ENCODE data around the gene TMEM208. TPM values are rescaled to one million over a fixed set of nuclear protein-coding genes. Genes with fewer than 3 reads are reported as not detected.

Gene TMEM208
- total RNA-seq, 1 donor from 2014 or later = 52.9 TPM

GRCh38 chr16:67230809-67231660 is 4.1 kb downstream of the TMEM208 start:
- intact Hi-C loops (cut with micrococcal nuclease) = no loop called here

DNA sequence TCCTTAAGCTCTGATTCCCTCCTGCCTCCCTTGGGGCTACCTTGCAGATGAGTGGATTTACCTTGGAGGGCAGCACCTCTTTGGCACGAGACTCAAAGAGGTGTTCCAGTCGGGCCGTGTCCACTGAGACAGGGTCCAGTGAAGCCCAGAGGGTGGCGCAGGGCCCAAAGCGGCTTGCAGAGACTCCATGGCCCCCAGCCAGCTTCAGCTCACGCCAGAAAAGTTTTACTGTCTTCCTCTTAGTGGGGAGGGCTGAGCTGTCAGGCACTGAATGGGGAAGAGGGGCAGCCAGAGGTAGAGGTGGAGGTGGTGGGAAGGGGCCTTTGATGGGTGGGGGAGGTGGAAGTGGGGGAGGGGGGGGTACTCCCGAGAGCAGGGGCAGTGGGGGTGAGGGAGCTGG is 6.7 kb downstream of the TMEM208 start:
- intact Hi-C loops (cut with micrococcal nuclease) = no loop called here

DNA sequence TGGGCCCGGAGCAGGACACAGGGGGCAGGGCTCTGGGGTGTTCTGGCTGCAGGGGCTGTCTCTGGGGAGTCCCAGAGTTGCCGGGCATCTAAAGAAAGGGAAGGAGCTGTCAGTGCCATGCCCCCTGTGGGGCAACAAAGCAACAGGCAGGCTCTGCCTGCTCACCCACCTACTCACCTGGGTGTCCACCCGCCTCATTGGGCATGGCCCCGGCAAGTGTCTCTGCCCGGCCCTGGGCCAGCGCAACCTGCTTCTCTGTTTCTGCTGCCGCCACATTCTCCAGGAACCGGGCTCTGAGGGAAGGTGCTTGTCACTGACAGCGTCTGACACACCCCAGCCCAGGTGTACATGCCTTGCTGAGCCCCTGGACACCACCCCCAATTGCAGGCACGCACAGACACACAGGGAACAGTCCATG is 7.3 kb downstream of the TMEM208 start:
- intact Hi-C loops (cut with micrococcal nuclease) = no loop called here

DNA sequence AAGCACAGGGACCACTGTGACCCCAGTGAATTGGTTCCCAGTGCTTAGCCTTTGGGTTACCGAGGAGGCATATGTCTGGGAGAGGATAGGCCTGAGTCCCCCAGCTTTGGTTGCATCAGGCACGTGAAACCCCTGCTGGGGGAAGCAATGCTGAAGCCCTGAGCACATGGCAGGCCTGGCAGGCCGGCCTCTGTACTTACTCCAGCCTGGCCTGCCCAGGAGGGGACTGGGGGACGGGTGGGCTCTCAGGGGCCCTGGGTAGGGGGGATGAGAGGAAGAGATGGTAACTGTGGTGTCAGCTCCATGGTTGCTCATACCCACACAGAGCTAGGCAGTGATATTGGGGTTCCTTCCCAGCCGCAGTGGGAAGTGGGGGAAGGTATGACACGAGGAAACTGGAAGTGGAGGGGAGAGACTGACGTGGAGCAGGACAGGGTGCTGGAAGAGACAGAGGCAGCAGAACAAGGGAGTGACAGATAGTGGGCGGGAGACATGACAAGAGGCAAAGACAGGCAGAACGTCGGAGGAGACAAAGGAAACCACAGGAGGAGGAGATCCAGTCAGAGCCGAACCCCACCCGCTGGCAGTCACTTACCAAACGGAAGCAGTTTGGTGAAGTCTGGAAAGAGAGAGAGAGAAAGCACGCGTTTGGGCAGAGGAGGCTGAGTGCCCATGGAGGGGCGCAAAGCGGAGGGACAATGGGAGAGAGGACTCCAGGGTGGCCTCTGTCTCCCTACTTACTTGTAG is 9.1 kb downstream of the TMEM208 start:
- intact Hi-C loops (cut with micrococcal nuclease) = loop anchor here (1.0 to 2.0 kb wide), 3 partner anchors 8 to 53 kb away; partner anchors contain the start of genes MATCAP1 and TMEM208

DNA sequence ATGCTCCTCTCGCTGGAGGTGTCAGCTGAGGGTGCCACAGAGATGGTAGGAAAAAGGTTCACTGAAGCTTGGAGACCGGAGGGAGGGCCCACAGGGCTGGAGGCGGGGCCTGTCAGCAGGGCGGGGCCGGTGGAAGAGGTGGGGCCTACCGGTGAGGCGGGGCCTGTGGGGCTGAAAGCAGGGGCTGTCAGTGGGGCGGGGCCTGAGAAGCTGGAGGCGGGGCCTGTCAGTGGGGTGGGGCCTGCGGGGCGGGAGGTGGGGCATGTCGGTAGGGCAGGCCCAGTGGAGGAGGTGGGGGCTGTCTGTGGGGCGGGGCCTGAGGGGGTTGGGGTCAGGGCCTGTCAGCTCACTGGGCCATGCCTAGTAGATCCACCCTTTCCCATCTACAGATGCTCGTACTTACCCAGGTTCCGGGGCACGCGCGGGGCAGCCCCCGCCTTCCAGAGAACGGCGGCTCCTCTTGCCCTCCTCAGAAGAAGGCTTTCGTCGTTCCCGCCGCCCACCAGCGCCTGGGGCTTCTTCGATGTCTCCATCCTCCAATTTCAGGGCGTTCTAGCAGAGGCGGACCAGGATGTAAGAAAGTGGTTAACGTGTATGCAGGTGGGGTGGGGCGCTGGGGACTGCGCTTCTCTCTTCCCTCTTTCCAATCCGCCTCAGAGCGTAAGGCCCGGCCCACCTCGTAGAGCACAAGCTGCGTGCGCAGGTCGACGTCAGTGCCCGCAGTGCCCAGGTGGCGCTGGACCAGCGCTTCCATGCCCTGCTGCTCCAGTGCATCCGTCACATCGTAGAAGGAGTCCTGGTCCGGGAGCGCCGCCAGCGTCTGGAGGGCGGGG is 9.8 kb downstream of the TMEM208 start:
- intact Hi-C loops (cut with micrococcal nuclease) = loop anchor here (1.0 to 2.0 kb wide), 3 partner anchors 8 to 54 kb away; partner anchors contain the start of genes MATCAP1 and TMEM208

DNA sequence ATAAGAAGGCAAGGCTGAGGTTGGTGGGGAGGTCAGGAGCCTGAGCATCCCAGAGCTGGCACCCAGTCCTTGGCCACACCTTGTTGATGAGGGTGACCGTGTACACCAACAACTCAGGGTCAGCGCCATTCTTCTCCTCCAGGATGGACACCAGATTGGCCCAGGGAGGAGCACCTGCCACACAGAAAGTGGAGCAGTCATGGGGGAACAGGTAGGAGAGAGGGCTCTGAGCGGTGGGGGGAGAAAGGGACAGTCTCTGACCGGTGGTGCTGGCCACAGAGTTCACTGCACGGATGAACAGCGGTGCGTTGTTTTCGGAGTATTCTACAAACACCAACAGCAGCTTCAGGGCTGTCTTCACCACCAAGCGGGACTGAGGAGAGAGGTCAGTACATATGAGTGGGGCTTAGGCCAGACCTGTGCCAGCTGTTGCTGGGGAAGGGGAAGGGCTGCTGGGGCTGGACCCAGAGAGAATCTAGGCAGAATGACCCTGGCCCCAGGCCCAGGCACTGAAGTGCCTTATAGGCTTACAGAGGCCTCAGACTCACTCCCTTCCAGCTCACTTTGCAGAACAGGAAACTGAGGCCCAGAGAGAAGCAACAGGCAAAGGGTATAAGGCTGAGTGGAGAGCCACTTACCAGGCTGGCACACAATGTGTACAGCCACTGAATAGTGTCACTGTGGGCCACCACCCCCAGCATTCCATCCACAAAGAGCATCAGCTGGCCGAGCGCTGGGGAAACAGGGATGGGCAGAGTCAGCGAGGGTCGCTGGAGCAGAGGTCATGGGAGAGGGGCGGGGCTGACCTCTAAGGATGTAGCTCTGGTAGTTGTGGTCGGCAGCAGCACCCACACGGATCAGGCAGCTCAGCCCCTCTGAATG is 10.7 kb downstream of the TMEM208 start:
- intact Hi-C loops (cut with micrococcal nuclease) = loop anchor here (2.0 kb wide), 1 partner anchor 55 kb away; the partner anchor contains the start of gene MATCAP1

DNA sequence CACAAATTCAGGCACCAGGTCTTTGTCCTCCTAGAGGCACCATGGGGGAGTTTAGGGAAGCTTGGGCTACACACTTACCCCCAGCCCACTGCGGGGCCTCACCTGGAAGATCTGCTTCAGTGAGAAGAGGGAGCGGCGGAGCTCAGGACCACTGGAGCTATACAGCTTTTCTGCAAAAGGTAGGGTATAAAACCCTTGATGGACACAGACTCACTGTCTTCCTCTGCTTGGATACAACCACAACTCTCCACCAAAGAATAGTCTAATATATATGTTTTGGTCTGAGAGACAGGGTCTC is 11.3 kb downstream of the TMEM208 start:
- intact Hi-C loops (cut with micrococcal nuclease) = no loop called here

DNA sequence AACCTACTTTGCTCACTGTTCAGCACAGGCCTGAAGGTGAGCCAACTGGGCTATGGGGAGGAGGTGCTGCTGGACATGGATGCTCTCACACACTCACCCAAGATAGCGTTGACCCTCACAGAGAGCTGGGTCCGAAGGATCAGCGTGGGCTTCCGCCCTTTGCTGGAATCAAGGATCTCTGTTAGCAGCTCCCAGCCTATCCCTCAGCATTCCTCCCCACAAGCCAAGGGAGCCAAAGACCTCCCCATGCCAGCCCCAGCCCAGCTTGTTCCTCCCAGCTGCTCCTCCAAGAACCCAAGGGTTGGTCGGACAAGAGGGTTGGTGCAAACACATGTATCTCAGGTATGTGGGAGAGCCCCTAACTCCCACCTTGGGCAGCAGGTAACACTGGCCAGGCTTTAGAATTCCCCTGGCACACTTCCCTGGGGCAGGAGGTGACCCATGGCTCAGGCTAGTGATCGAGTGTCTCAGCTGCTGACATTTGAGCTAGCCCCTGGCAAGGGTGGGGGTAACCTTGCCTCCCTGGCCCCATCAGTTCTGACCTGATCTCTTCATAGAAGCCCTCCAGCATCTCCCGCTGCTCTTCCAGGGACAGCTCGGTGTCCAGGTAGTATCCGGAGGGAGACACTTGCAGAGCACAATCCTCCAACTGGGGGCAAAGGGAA is 12.0 kb downstream of the TMEM208 start:
- intact Hi-C loops (cut with micrococcal nuclease) = no loop called here

GRCh38 chr16:67240506-67240905 is 13.6 kb downstream of the TMEM208 start:
- intact Hi-C loops (cut with micrococcal nuclease) = loop anchor here (5.0 kb wide), 1 partner anchor 607 kb away; the partner anchor contains the start of genes CENPT and NUTF2

- intact Hi-C loops (cut with micrococcal nuclease) = loop anchor here (5.0 kb wide), 1 partner anchor 606 kb away; the partner anchor contains the start of genes CENPT and NUTF2
Observed at GRCh38 chr16:67241008-67241900, 14.3 kb downstream of the TMEM208 start.

- intact Hi-C loops (cut with micrococcal nuclease) = loop anchor here (5.0 kb wide), 1 partner anchor 605 kb away; the partner anchor contains the start of genes CENPT and NUTF2
Observed at GRCh38 chr16:67242138-67242730, 15.3 kb downstream of the TMEM208 start.

DNA sequence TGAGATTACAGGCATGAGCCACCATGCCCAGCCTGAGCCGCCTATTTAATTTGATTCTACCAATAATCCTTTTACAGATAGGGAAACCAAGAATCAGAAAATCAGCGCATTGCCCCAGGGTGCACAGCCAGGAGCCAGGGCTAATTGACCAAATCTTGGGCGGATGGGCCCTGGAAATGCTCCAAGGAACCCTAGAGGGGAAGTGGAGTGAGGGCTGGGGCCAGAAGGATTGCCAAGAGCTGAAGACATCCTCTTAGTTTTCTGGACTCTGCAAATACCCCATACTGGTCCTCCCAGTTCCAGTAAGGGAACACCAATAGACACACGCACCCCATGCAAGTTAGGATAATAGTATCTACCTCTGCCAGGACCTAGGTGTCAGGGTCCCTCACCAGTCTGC is 16.6 kb downstream of the TMEM208 start:
- intact Hi-C loops (cut with micrococcal nuclease) = loop anchor here (5.0 kb wide), 1 partner anchor 604 kb away; the partner anchor contains the start of genes CENPT and NUTF2

- intact Hi-C loops (cut with micrococcal nuclease) = loop anchor here (1.0 to 5.0 kb wide), 8 partner anchors 8 to 603 kb away; partner anchors contain the start of genes C16orf86, CBFB, CENPT and ENKD1
Observed at GRCh38 chr16:67244387-67245185, 17.7 kb downstream of the TMEM208 start.

GRCh38 chr16:67245186-67245585 is 18.3 kb downstream of the TMEM208 start:
- intact Hi-C loops (cut with micrococcal nuclease) = loop anchor here (5.0 kb wide), 3 partner anchors 218 to 422 kb away; partner anchors contain the start of genes C16orf86, CBFB, ENKD1 and PDP2

DNA sequence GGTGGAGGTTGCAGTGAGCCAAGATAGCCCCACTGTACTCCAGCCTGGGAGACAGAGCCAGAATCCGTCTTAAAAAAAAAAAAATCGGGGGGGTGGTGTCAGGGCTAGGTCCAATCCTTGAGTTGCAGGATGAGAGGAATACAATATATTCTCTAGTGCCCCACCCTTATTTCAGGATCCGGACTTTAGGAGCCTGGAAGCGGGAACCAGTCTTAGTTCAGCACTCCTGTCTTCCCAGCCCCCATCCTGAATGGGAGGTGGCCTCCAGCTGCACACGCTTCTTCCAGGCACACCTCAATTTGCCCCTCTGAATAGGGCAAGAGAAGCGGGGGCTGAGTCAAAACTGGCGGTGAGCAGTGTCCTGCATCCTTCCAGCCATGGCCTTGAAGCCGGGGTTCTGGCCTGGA is 18.7 kb downstream of the TMEM208 start:
- intact Hi-C loops (cut with micrococcal nuclease) = loop anchor here (2.0 to 5.0 kb wide), 4 partner anchors 218 to 549 kb away; partner anchors contain the start of genes C16orf86, CBFB, CMTM4 and ENKD1

GRCh38 chr16:67246081-67246755 is 19.3 kb downstream of the TMEM208 start:
- intact Hi-C loops (cut with micrococcal nuclease) = loop anchor here (2.0 to 5.0 kb wide), 4 partner anchors 219 to 549 kb away; partner anchors contain the start of genes C16orf86, CBFB, CMTM4 and ENKD1
